GM12878 (cell line): ENCODE measurements around the gene GALP. TPM values are rescaled to one million over a fixed set of nuclear protein-coding genes. Genes with fewer than 3 reads are reported as not detected.

Source experiments
- ATAC-seq: fragments of 200-7000 bp; cut with Tn5 transposase; 3 replicates; pipeline ENCODE4 v1.9.1; 2020; ENCODE audit warnings: mild to moderate bottlenecking, moderate library complexity
- BruUV-seq: library from RNA; stranded (reverse); fragments of 400-500 nt; replicated peaks from 2 replicates; lab custom pipeline; 2021; lab: Mats Ljungman, UMichigan
- CTCF ChIA-PET: fragments of 300-600 bp; sonication (Branson Sonifier 250); formaldehyde crosslinking; extraction: SDS; loops from one replicate; lab custom pipeline; 2021; ENCODE audit warnings: inconsistent platforms; lab: Yijun Ruan, JAX
- POLR2A ChIA-PET: fragments of 350-600 bp; formaldehyde crosslinking; extraction: SDS; loops from one replicate; lab custom pipeline; 2021; ENCODE audit warnings: inconsistent platforms; lab: Charles Lee
- RAD21 ChIA-PET: fragments of 300-600 bp; sonication (Branson Sonifier 250); formaldehyde crosslinking; loops from one replicate; lab custom pipeline; 2023; ENCODE audit warnings: antibody characterized with exemption; ENCODE audit not compliant: unreplicated experiment; lab: Charles Lee
- SMC1A ChIA-PET: fragments of 300-600 bp; sonication (Branson Sonifier 250); formaldehyde crosslinking; loops from one replicate; lab custom pipeline; 2023; ENCODE audit not compliant: unreplicated experiment, uncharacterized antibody; lab: Charles Lee
- DNase-seq: peaks from one replicate; pipeline ENCODE4 v3.0.0-alpha.2; 2011; ENCODE audit warnings: low read depth, low spot score
- FAIRE-seq: peaks from 3 replicates; lab custom pipeline; 2011; peaks lifted over from hg19 to GRCh38; lab: Jason Lieb, UNC
- H2AFZ ChIP-seq: 2 replicates; pipeline ENCODE4 v1.6.0; 2011; ENCODE audit warnings: low read depth, low read length, control low read depth; ENCODE audit not compliant: control insufficient read depth
- H3K27ac ChIP-seq: 2 replicates; pipeline ENCODE4 v1.5.1; 2011; ENCODE audit warnings: control low read depth; ENCODE audit not compliant: control insufficient read depth, insufficient read depth
- H3K27me3 ChIP-seq, 2 experiments: replicated peaks in 1 of 2; 2 replicates each; pipeline versions ENCODE4 v1.6.0 to v1.6.1; 2011; ENCODE audit warnings: low read length in 1 of 2; ENCODE audit not compliant: control insufficient read depth in 2 of 2, insufficient read depth in 2 of 2
- H3K36me3 ChIP-seq, 2 experiments: 2 replicates each; pipeline ENCODE4 v1.5.1; 2011; ENCODE audit warnings: low read length in 1 of 2; ENCODE audit not compliant: control insufficient read depth in 2 of 2, insufficient read depth in 2 of 2
- H3K4me1 ChIP-seq: 2 replicates; pipeline ENCODE4 v1.6.1; 2011; ENCODE audit warnings: mild to moderate bottlenecking, low read length, moderate library complexity, mixed read lengths; ENCODE audit not compliant: control insufficient read depth, insufficient read depth
- H3K4me2 ChIP-seq: 2 replicates; pipeline ENCODE4 v1.6.0; 2011; ENCODE audit warnings: control low read depth; ENCODE audit not compliant: control insufficient read depth, insufficient read depth
- H3K4me3 ChIP-seq: fragments of 200-600 bp; sonication (generic); 2 replicates; pipeline ENCODE4 v1.5.1; 2016
- H3K79me2 ChIP-seq: 2 replicates; pipeline ENCODE4 v1.6.0; 2011; ENCODE audit warnings: low read length; ENCODE audit not compliant: control insufficient read depth, insufficient read depth
- H3K9ac ChIP-seq: 2 replicates; pipeline ENCODE4 v1.8.0; 2011; ENCODE audit warnings: low read length, control low read depth, mixed read lengths; ENCODE audit not compliant: control insufficient read depth, insufficient read depth
- H3K9me3 ChIP-seq: replicated peaks from 3 replicates; pipeline ENCODE4 v1.5.1; 2011; ENCODE audit warnings: mild to moderate bottlenecking, low read length; ENCODE audit not compliant: control insufficient read depth, insufficient read depth
- H4K20me1 ChIP-seq: 2 replicates; pipeline ENCODE4 v1.6.0; 2011; ENCODE audit not compliant: control insufficient read depth, insufficient read depth
- BMI1 ChIP-seq: fragments of 450-650 bp; IDR thresholded peaks from 2 replicates; pipeline ENCODE4 v1.6.1; 2016; ENCODE audit warnings: mild to moderate bottlenecking, moderate library complexity, borderline replicate concordance
- ETV6 ChIP-seq, 2 experiments: fragments of 450-650 bp in 1 of 2; IDR thresholded peaks in 1 of 2; conservative IDR thresholded peaks in 1 of 2; 2 replicates each; pipeline ENCODE4 v1.6.1; 2014; ENCODE audit warnings: antibody characterized with exemption in 1 of 2, borderline replicate concordance in 1 of 2, low read depth in 1 of 2, mild to moderate bottlenecking in 1 of 2, moderate library complexity in 1 of 2
- HSF1 ChIP-seq: fragments of 150-350 bp; IDR thresholded peaks from 2 replicates; pipeline ENCODE4 v1.6.1; 2014; ENCODE audit warnings: mild to moderate bottlenecking, low read depth, low read length
- IRF3 ChIP-seq: fragments of 450-650 bp; IDR thresholded peaks from 2 replicates; pipeline ENCODE4 v1.6.1; 2014; ENCODE audit warnings: mild to moderate bottlenecking
- MEF2B ChIP-seq: fragments of 450-650 bp; IDR thresholded peaks from 2 replicates; pipeline ENCODE4 v1.6.1; 2018; ENCODE audit warnings: mild to moderate bottlenecking, moderate library complexity; ENCODE audit not compliant: partially characterized antibody, poor library complexity, severe bottlenecking
- MTA2 ChIP-seq: fragments of 450-650 bp; IDR thresholded peaks from 2 replicates; pipeline ENCODE4 v1.6.1; 2016; ENCODE audit warnings: low read depth, mild to moderate bottlenecking, moderate library complexity
- MYC ChIP-seq: IDR thresholded peaks from 2 replicates; pipeline ENCODE4 v1.6.1; 2011; ENCODE audit warnings: mild to moderate bottlenecking, low read length, moderate library complexity, inconsistent platforms; ENCODE audit not compliant: insufficient read depth, insufficient replicate concordance, insufficient read length, severe bottlenecking
- PAX8 ChIP-seq: fragments of 450-650 bp; IDR thresholded peaks from 2 replicates; pipeline ENCODE4 v1.6.1; 2017; ENCODE audit warnings: mild to moderate bottlenecking, moderate library complexity
- RCOR1 ChIP-seq: conservative IDR thresholded peaks from 2 replicates; pipeline ENCODE4 v1.6.1; 2012; ENCODE audit warnings: low read depth, low read length, improper control_type of control experiment
- SPI1 ChIP-seq: IDR thresholded peaks from 2 replicates; pipeline ENCODE4 v1.6.1; 2011; ENCODE audit warnings: low read depth, mild to moderate bottlenecking, low read length, moderate library complexity, borderline replicate concordance; ENCODE audit not compliant: insufficient read depth
- SUPT20H ChIP-seq: IDR thresholded peaks from 2 replicates; pipeline ENCODE4 v1.6.1; 2011; ENCODE audit warnings: low read depth, mild to moderate bottlenecking, low read length, moderate library complexity, borderline replicate concordance; ENCODE audit not compliant: control insufficient read depth
- TCF12 ChIP-seq: IDR thresholded peaks from 2 replicates; pipeline ENCODE4 v1.6.1; 2011; ENCODE audit warnings: low read depth, mild to moderate bottlenecking, low read length
- WGBS: methylation state at CpG from one replicate; pipeline ENCODE4 v1.1.6; 2016; ENCODE audit warnings: low lambda C conversion rate; ENCODE audit not compliant: insufficient replicate concordance, insufficient coverage; ENCODE audit errors: missing lambda C conversion rate; 5-methylcytosine and 5-hydroxymethylcytosine counted together
- in situ Hi-C: fragments of 300-500 bp; cut with MboI; formaldehyde crosslinking; loops from 9 replicates; pipeline ENCODE4 v1.14.3; 2018; ENCODE audit warnings: mixed read lengths
- intact Hi-C: fragments of 100-400 bp; cut with micrococcal nuclease; formaldehyde crosslinking; loops from one replicate; pipeline ENCODE4 v1.14.2; 2022; ENCODE audit not compliant: unreplicated experiment
- polyA plus RNA-seq, 11 experiments: library from polyadenylated mRNA; depleted of rRNA in 4 of 11; unstranded in 6 of 11; stranded (reverse) in 5 of 11; fragments of >200 nt; fragmentation: Nextera tagmentation in 4 of 11; fragmentation: Illumina TruSeq in 1 of 11; extraction: Ambion mirVana in 4 of 11; extraction: Trizol in 1 of 11; gene quantifications; 1 replicate in 1 of 11; 2 replicates in 10 of 11; pipeline versions ENCODE4 v1.2.1 to v1.2.3, GENCODE V29; 2011 to 2016; ENCODE audit warnings: inconsistent platforms in 2 of 11, missing spikeins in 2 of 11, low read depth in 1 of 11
- total RNA-seq, 4 experiments: library from RNA; depleted of rRNA in 3 of 4; stranded (reverse); fragments of >200 nt in 3 of 4; fragmentation: Illumina TruSeq in 1 of 4; extraction: Trizol in 1 of 4; gene quantifications; 2 replicates each; pipeline versions ENCODE4 v1.2.1 to v1.2.3, GENCODE V29; 2013 to 2021
- TF ChIP-seq, protein P1 (sequence below): IDR thresholded peaks from 2 replicates; pipeline ENCODE4 v1.6.1; 2012; ENCODE audit warnings: low read depth, low read length, improper control_type of control experiment

GALP gene
- total and polyA plus RNA-seq, 10 of the 15 experiments (the other 5 are each of a cell fraction or from before 2014, with no cell fraction given): not detected

GRCh38 chr19:56144831-56145230 lies 31.0 kb upstream of the GALP start:
- intact Hi-C loops (no loop called here), in situ Hi-C loops (loop anchor here (25.0 kb wide), 1 partner anchor 1667 kb away; the partner anchor contains the start of gene ZNF552)
- no peak for ATAC-seq
- no peak for TF ChIP-seq RCOR1
- no peak for TF ChIP-seq HSF1
- TF ChIP-seq MYC: no peak
- no peak for TF ChIP-seq ETV6 (conservative IDR thresholded peaks at IDR 0.05 in 1 of 2, IDR thresholded peaks at IDR 0.05 in 1 of 2; ENCODE audit: borderline replicate concordance in 1 of 2, low read depth in 1 of 2)
- no peak for TF ChIP-seq MTA2
- no peak for TF ChIP-seq TCF12
- TF ChIP-seq, protein P1, sequence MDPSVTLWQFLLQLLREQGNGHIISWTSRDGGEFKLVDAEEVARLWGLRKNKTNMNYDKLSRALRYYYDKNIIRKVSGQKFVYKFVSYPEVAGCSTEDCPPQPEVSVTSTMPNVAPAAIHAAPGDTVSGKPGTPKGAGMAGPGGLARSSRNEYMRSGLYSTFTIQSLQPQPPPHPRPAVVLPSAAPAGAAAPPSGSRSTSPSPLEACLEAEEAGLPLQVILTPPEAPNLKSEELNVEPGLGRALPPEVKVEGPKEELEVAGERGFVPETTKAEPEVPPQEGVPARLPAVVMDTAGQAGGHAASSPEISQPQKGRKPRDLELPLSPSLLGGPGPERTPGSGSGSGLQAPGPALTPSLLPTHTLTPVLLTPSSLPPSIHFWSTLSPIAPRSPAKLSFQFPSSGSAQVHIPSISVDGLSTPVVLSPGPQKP: no peak
- no peak for TF ChIP-seq SPI1
- TF ChIP-seq PAX8: no peak
- TF ChIP-seq MEF2B: no peak
- TF ChIP-seq BMI1: no peak
- no peak for TF ChIP-seq IRF3
- TF ChIP-seq SUPT20H: no peak
- Histone ChIP-seq H2AFZ (no peak overlapping the region), H3K27me3 (no peaks in the 10 kb centered on the region), H3K9me3 (no peaks in the 10 kb centered on the region), H3K4me1 (peaks cover 15% of the 10 kb centered on the region), H3K9ac (no peak overlapping the region), H3K79me2 (peaks cover 20% of the 10 kb centered on the region), H4K20me1 (no peaks in the 10 kb centered on the region), H3K4me2 (no peak overlapping the region), H3K4me3 (no peak overlapping the region), H3K27ac (no peak overlapping the region), H3K36me3 (peaks cover 2 to 7% of the 10 kb centered on the region in 2 experiments)
- ChIA-PET SMC1A (no interaction called here), POLR2A (no interaction called here), CTCF (no interaction called here), RAD21 (no interaction called here)
- no peak for FAIRE-seq
- WGBS: 85% methylated on average over 12 of the region's 12 CpGs
- DNase-seq: no peak
- no TSS peak for BruUV-seq
